A673 (cell line): ENCODE data around the gene KRTAP19-5. TPM values are rescaled to one million over a fixed set of nuclear protein-coding genes. Genes with fewer than 3 reads are reported as not detected.
"Not testable (repeated sequence)": the region's sequence is repeated elsewhere in the genome, so short reads cannot be mapped to it uniquely, and the experiment has no call there.

Experiments
- BruUV-seq: library from RNA; stranded (reverse); fragments of 400-500 nt; replicated peaks from 2 replicates; lab custom pipeline; 2021; lab: Mats Ljungman, UMichigan
- CTCF ChIA-PET: fragments of 300-600 bp; sonication (Branson Sonifier 250); formaldehyde crosslinking; loops from one replicate; lab custom pipeline; 2022; ENCODE audit warnings: antibody characterized with exemption; lab: Charles Lee
- POLR2A ChIA-PET: fragments of 300-600 bp; sonication (Branson Sonifier 250); formaldehyde crosslinking; loops from one replicate; lab custom pipeline; 2022; ENCODE audit warnings: antibody characterized with exemption; ENCODE audit not compliant: low non-redundant PET; lab: Charles Lee
- DNase-seq: peaks from one replicate; pipeline ENCODE4 v3.0.0-alpha.2; 2015; ENCODE audit warnings: low spot score
- H3K27ac ChIP-seq: fragments of 200-600 bp; sonication (generic); 2 replicates; pipeline ENCODE4 v1.5.1; 2016; ENCODE audit warnings: mixed run types, low read depth, mild to moderate bottlenecking, mixed read lengths, antibody characterized with exemption, low read length; ENCODE audit not compliant: poor library complexity, severe bottlenecking
- H3K27me3 ChIP-seq: fragments of 200-600 bp; sonication (generic); replicated peaks from 2 replicates; pipeline ENCODE4 v1.6.1; 2017; ENCODE audit warnings: mixed run types, low read depth, mild to moderate bottlenecking, mixed read lengths, antibody characterized with exemption, low read length; ENCODE audit not compliant: insufficient read depth, poor library complexity
- H3K36me3 ChIP-seq: fragments of 200-600 bp; sonication (generic); 2 replicates; pipeline ENCODE4 v1.6.1; 2016; ENCODE audit warnings: mixed run types, mild to moderate bottlenecking, mixed read lengths, antibody characterized with exemption, low read length; ENCODE audit not compliant: insufficient read depth, poor library complexity, severe bottlenecking
- H3K4me1 ChIP-seq: fragments of 200-600 bp; sonication (generic); 2 replicates; pipeline ENCODE4 v1.6.1; 2017; ENCODE audit warnings: mixed run types, mild to moderate bottlenecking, mixed read lengths, antibody characterized with exemption, low read length; ENCODE audit not compliant: insufficient read depth, poor library complexity, severe bottlenecking
- H3K4me3 ChIP-seq: fragments of 200-600 bp; sonication (generic); 2 replicates; pipeline ENCODE4 v1.5.1; 2016; ENCODE audit warnings: low read depth, mixed run types, mild to moderate bottlenecking, mixed read lengths, low read length; ENCODE audit not compliant: poor library complexity, severe bottlenecking
- H3K9me3 ChIP-seq: fragments of 200-600 bp; sonication (generic); 2 replicates; pipeline ENCODE4 v1.6.1; 2016; ENCODE audit warnings: mixed run types, low read depth, mild to moderate bottlenecking, mixed read lengths, antibody characterized with exemption, low read length; ENCODE audit not compliant: poor library complexity, severe bottlenecking
- CTCF ChIP-seq: fragments of 300-800, 200-600 bp; sonication (generic); conservative IDR thresholded peaks from 2 replicates; pipeline ENCODE4 v1.5.1; 2017; ENCODE audit warnings: low read depth, mild to moderate bottlenecking, antibody characterized with exemption, low read length, moderate library complexity, mixed read lengths
- EZH2 ChIP-seq: fragments of 200-600 bp; sonication (generic); IDR thresholded peaks from 2 replicates; pipeline ENCODE4 v1.6.1; 2017; ENCODE audit warnings: borderline replicate concordance, low read depth, mild to moderate bottlenecking, mixed read lengths, antibody characterized with exemption, low read length; ENCODE audit not compliant: poor library complexity, severe bottlenecking
- intact Hi-C: fragments of 100-400 bp; cut with micrococcal nuclease; formaldehyde crosslinking; loops from one replicate; pipeline ENCODE4 v1.10.0; 2022; ENCODE audit not compliant: unreplicated experiment
- total RNA-seq: library from RNA; stranded (reverse); gene quantifications from 2 replicates; pipeline ENCODE4 v1.2.3, GENCODE V29; 2021

Gene KRTAP19-5
- total RNA-seq, 1 experiment from 2014 or later: not detected

GRCh38 chr21:30505621-30506205 is 3.8 kb upstream of the KRTAP19-5 start:
- H3K27me3 ChIP-seq, H3K36me3 ChIP-seq, H3K9me3 ChIP-seq, H3K27ac ChIP-seq, BruUV-seq, DNase-seq, intact Hi-C loops, CTCF ChIA-PET, H3K4me3 ChIP-seq, H3K4me1 ChIP-seq, POLR2A ChIA-PET: not testable (repeated sequence)
- peak; percentile 35; the same call in 1 of the 2 replicates for TF ChIP-seq CTCF

- Histone ChIP-seq H3K4me1 (no peaks in the 10 kb centered on the region), H3K36me3 (no peaks in the 10 kb centered on the region), H3K4me3 (no peak within 1 kb of the TSS), H3K9me3 (no peaks in the 10 kb centered on the region), H3K27ac (no peak within 1 kb of the TSS), H3K27me3 (no peaks in the 10 kb centered on the region)
- no TSS peak for BruUV-seq
- no peak for DNase-seq
- no peak for TF ChIP-seq EZH2
- TF ChIP-seq CTCF: no peak
- ChIA-PET POLR2A (no interaction called here), CTCF (no interaction called here)
- intact Hi-C loops: no loop called here
Observed at GRCh38 chr21:30497065-30497464, 4.9 kb downstream of the KRTAP19-5 start, which contains the start of gene KRTAP19-4. TSS of gene KRTAP19-4 (minus strand) at chr21:30497165. CDS start at chr21:30497110, 55 bp downstream.

- no peak within 1 kb of the TSS for H3K4me3 ChIP-seq
- BruUV-seq: no TSS peak
- TF ChIP-seq EZH2: no peak
- no peak for TF ChIP-seq CTCF
- CTCF ChIA-PET: no interaction called here
- no peak for DNase-seq
- no peaks in the 10 kb centered on the region for H3K36me3 ChIP-seq
- H3K4me1 ChIP-seq: no peaks in the 10 kb centered on the region
- H3K27me3 ChIP-seq: no peaks in the 10 kb centered on the region
- no peak within 1 kb of the TSS for H3K27ac ChIP-seq
- POLR2A ChIA-PET: no interaction called here
- intact Hi-C loops: no loop called here
- peaks cover 5% of the 10 kb centered on the region for H3K9me3 ChIP-seq
Observed at GRCh38 chr21:30491963-30492428, 9.9 kb downstream of the KRTAP19-5 start, which contains the start of gene KRTAP19-3. TSS of gene KRTAP19-3 (minus strand) at chr21:30492013. CDS start at chr21:30491957, 56 bp downstream.
